Activated CD4-positive, alpha-beta T cell treated with anti-CD3 and anti-CD28 coated beads, Interleukin-2, amount 50 U/mL, for 16 hours (primary cell): ENCODE measurements around the gene GRIK3.
A peak's percentile ranks its signal among the peaks of the same experiment; 100 is the strongest.

Experiments
- DNase-seq: peaks from one replicate; pipeline ENCODE4 v3.0.0-alpha.2; 2020

The GRIK3 gene

GRCh38 chr1:36975642-36976041 lies 58.7 kb downstream of the GRIK3 start:
- no peak for DNase-seq

- DNase-seq: no peak
Measured at GRCh38 chr1:36973056-36973455, 61.3 kb downstream of the GRIK3 start.

GRCh38 chr1:36971852-36972618 lies 62.3 kb downstream of the GRIK3 start:
- no peak for DNase-seq

GRCh38 chr1:36968730-36969129 lies 65.6 kb downstream of the GRIK3 start:
- DNase-seq: no peak

- DNase-seq: peak; percentile 3
Measured at GRCh38 chr1:36966242-36966641, 68.1 kb downstream of the GRIK3 start.

- no peak for DNase-seq
Measured at GRCh38 chr1:36965275-36966159, 68.8 kb downstream of the GRIK3 start.

GRCh38 chr1:36964830-36965229 lies 69.5 kb downstream of the GRIK3 start:
- DNase-seq: no peak

- no peak for DNase-seq
Measured at GRCh38 chr1:36963006-36963405, 71.3 kb downstream of the GRIK3 start.

- DNase-seq: no peak
Measured at GRCh38 chr1:36961062-36961615, 73.2 kb downstream of the GRIK3 start.

- no peak for DNase-seq
Measured at GRCh38 chr1:36956570-36956969, 77.7 kb downstream of the GRIK3 start.

- DNase-seq: no peak
Measured at GRCh38 chr1:36955016-36955415, 79.3 kb downstream of the GRIK3 start.

- DNase-seq: no peak
Measured at GRCh38 chr1:36953061-36953460, 81.3 kb downstream of the GRIK3 start.

GRCh38 chr1:36951761-36952160 lies 82.6 kb downstream of the GRIK3 start:
- no peak for DNase-seq

- no peak for DNase-seq
Measured at GRCh38 chr1:36951292-36951750, 83.0 kb downstream of the GRIK3 start.

- DNase-seq: no peak
Measured at GRCh38 chr1:36950604-36951291, 83.6 kb downstream of the GRIK3 start.

- no peak for DNase-seq
Measured at GRCh38 chr1:36948606-36949005, 85.7 kb downstream of the GRIK3 start.

- no peak for DNase-seq
Measured at GRCh38 chr1:36948147-36948546, 86.2 kb downstream of the GRIK3 start.

- no peak for DNase-seq
Measured at GRCh38 chr1:36947384-36947783, 86.9 kb downstream of the GRIK3 start.

- DNase-seq: no peak
Measured at GRCh38 chr1:36944883-36945282, 89.4 kb downstream of the GRIK3 start.

- no peak for DNase-seq
Measured at GRCh38 chr1:36942148-36942547, 92.2 kb downstream of the GRIK3 start.

GRCh38 chr1:36941316-36941978 lies 92.9 kb downstream of the GRIK3 start:
- no peak for DNase-seq

GRCh38 chr1:36938819-36939218 lies 95.5 kb downstream of the GRIK3 start:
- DNase-seq: no peak

GRCh38 chr1:36937371-36937770 lies 96.9 kb downstream of the GRIK3 start:
- no peak for DNase-seq
